CD4-positive, alpha-beta T cell treated with Interferon gamma for 1 hour (primary cell): Measurements from ENCODE around the gene ZBED2.
"Not testable (repeated sequence)": the region's sequence is repeated elsewhere in the genome, so short reads cannot be mapped to it uniquely, and the experiment has no call there.

ENCODE experiments used
- DNase-seq: peaks from one replicate; pipeline ENCODE4 v3.0.0-alpha.2; 2020

The ZBED2 gene

DNA sequence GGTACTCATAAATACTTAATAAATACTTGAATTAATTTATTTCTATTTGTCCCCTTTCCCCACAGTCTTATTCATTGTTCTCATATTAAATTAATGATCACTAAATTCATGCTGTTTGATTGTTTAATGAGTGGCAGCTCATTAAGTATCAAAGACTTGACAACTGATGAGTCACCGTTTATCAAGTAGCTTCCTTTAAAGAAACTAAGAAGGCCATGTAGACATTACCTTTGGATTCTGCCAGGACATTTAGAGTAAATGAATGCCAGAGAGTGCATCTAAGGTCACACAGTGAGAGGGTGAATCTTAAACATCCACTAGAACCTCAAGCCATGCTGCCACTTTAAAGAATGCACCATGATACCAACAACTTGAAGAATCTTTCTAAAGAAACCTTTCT, 23.9 kb downstream of the ZBED2 start:
- no peak for DNase-seq

DNA sequence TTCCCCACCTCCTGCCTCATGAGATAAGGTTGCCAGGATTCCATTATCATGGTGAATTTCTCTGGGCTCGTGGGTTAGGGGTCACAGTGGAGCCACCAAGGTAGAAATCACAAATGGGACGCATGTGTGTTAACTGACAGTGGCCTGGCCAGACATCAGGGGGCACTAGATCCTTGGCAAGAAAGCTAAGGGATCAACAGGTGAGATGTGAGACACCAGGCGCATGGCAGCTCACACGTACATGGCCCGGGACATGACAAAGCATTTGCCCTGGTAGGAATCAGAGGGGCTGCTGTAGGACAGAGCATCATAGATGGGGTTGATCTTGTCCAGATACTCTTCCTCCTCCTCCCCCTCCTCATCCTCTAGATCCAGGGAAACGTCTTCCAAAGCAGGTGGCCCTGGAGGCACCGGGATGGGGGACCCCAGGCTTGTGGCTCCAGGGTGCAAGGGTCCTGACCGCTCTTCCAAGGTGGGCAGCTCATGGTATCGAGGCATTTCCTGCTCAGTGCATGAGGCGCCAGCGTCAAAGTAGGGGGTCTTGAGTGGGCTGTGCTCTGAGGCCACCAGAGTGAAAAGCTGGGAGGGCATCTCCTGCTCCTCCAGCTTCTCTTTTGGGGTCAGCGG, 24.6 kb downstream of the ZBED2 start:
- DNase-seq: no peak

DNA sequence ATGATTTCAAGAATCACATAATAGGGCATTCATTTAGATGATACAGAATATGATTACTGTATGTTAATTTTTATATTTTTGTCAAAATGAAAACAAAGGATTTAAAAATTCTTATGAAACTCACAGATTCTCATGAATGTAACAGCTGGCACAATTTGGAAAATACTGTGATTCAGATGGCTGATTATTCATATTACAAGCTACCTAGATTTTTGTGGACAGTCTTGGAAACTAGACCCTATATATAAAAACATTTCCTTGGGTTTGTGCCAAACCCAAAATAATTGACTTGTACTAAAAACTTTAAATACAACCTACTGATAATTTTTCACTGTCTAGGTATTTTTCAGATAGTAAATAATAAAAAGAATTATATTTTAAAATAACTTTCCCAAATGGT, 26.2 kb downstream of the ZBED2 start:
- DNase-seq: no peak

- no peak for DNase-seq
Observed at GRCh38 chr3:111568355-111568754, 26.8 kb downstream of the ZBED2 start.

GRCh38 chr3:111566844-111567243, 28.3 kb downstream of the ZBED2 start:
- no peak for DNase-seq

DNA sequence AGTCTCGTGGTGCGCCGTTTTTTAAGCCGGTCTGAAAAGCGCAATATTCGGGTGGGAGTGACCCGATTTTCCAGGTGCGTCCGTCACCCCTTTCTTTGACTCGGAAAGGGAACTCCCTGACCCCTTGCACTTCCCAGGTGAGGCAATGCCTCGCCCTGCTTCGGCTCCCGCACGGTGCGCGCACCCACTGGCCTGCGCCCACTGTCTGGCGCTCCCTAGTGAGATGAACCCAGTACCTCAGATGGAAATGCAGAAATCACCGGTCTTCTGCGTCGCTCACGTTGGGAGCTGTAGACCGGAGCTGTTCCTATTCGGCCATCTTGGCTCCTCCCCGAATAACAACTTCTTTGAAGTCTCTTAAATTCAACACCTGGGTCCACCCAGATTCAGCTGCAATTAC, 33.2 kb downstream of the ZBED2 start:
- DNase-seq: not testable (repeated sequence)

DNA sequence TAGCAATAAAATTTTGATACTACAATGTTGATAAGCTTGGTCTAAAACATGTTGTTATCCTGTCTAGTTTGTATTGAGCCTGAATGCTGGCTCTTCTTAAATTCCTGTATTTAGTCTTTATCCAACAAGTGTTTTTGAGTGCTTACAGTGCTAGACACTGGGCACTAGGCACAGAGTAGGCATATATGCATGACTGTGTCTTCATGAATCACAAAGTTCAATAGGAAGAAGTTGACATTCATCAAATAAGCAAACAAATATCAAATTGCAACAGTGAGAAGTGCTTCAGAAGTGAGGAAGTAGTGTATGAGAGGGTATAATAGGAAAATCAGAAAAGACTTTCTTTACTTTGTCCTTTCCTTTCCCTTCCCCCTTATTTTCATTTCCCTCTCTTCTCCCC, 46.4 kb downstream of the ZBED2 start:
- DNase-seq: no peak

DNA sequence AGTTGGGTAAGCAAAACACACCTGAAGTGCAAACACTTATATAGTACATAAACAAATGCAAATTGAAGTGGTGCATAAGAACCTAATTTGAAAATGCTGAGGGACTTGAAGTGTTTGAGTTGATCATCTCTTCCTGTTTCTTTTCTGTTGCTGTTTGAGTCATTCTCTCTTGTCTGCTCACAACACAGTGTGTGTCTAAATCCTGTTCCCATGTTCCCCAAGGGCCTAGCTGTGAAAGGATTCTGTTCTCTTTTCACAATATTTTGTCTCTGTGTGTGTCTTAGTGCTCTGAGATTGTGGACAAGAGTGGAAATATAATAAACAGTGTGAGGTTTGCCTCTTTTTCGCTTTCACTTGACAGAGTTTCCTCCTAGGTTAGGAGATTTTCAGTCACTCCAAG, 47.1 kb downstream of the ZBED2 start:
- DNase-seq: no peak

- DNase-seq: peak; percentile 43
Observed at GRCh38 chr3:111547631-111548030, 47.5 kb downstream of the ZBED2 start.

GRCh38 chr3:111545349-111545748, 49.8 kb downstream of the ZBED2 start:
- DNase-seq: no peak
